Gastroesophageal sphincter (tissue), 3 donors: Measurements from ENCODE around the gene SLC48A1.

Experiments
- EP300 ChIP-seq: sonication (generic); formaldehyde crosslinking; IDR thresholded peaks from one replicate; pipeline ENCODE4 v1.6.1; 2017; ENCODE audit warnings: antibody characterized with exemption, mild to moderate bottlenecking
- TF ChIP-seq, protein P1 (sequence below), 4 experiments: fragments of 200-600 bp in 2 of 4; fragments of 450-650 bp in 2 of 4; sonication (generic) in 1 of 4; IDR thresholded peaks; one replicate each; pipeline ENCODE4 v1.5.1; 2017 to 2019; ENCODE audit warnings: antibody characterized with exemption in 4 of 4, mild to moderate bottlenecking in 2 of 4, moderate library complexity in 2 of 4

- TF ChIP-seq, protein P1, sequence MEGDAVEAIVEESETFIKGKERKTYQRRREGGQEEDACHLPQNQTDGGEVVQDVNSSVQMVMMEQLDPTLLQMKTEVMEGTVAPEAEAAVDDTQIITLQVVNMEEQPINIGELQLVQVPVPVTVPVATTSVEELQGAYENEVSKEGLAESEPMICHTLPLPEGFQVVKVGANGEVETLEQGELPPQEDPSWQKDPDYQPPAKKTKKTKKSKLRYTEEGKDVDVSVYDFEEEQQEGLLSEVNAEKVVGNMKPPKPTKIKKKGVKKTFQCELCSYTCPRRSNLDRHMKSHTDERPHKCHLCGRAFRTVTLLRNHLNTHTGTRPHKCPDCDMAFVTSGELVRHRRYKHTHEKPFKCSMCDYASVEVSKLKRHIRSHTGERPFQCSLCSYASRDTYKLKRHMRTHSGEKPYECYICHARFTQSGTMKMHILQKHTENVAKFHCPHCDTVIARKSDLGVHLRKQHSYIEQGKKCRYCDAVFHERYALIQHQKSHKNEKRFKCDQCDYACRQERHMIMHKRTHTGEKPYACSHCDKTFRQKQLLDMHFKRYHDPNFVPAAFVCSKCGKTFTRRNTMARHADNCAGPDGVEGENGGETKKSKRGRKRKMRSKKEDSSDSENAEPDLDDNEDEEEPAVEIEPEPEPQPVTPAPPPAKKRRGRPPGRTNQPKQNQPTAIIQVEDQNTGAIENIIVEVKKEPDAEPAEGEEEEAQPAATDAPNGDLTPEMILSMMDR (IDR thresholded peaks at IDR 0.05) = no peak
- TF ChIP-seq EP300 = no peak
These were observed 18.3 kb downstream of the SLC48A1 start for GRCh38 chr12:47791351-47791746.
